ENCODE data around the gene APBA2.

- TF ChIP-seq HEYL (CRISPR knock-in tag; IDR thresholded peaks at IDR 0.05), result no peak
- TF ChIP-seq CHD2 (IDR thresholded peaks at IDR 0.05; ENCODE audit: low read length, partially characterized antibody), result no peak
Measured at GRCh38 chr15:29074045-29074444, 188.3 kb downstream of the APBA2 start.
